ENCODE measurements around the gene SNX6.

DNA sequence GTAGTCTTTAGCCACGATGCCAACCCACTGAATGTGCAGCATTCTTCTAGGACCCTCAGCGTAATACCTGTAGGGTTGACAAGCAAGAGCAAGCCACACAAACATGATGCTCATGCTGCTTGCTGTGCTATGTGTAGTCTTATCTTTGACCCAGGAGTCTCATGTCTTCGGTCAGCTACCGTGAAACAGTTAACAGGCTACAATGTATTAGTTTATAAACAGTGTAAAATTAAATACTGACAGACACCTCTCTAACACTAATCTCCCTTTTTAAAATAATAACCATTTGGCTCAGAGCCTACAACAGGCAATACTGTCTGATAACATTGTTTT is 92.3 kb downstream of the SNX6 start:
- TF ChIP-seq, protein P1, sequence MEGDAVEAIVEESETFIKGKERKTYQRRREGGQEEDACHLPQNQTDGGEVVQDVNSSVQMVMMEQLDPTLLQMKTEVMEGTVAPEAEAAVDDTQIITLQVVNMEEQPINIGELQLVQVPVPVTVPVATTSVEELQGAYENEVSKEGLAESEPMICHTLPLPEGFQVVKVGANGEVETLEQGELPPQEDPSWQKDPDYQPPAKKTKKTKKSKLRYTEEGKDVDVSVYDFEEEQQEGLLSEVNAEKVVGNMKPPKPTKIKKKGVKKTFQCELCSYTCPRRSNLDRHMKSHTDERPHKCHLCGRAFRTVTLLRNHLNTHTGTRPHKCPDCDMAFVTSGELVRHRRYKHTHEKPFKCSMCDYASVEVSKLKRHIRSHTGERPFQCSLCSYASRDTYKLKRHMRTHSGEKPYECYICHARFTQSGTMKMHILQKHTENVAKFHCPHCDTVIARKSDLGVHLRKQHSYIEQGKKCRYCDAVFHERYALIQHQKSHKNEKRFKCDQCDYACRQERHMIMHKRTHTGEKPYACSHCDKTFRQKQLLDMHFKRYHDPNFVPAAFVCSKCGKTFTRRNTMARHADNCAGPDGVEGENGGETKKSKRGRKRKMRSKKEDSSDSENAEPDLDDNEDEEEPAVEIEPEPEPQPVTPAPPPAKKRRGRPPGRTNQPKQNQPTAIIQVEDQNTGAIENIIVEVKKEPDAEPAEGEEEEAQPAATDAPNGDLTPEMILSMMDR (IDR thresholded peaks at IDR 0.05; ENCODE audit: borderline replicate concordance, extremely low read depth, low read length, poor library complexity, severe bottlenecking), result no peak
- TF ChIP-seq EZH2 (IDR thresholded peaks at IDR 0.05; ENCODE audit: borderline replicate concordance, low read depth, low read length, severe bottlenecking), result no peak

Data from DND-41 (cell line).